Right atrium auricular region (tissue), 2 donors: ENCODE data around the gene WIPI1. TPM values are rescaled to one million over a fixed set of nuclear protein-coding genes. Genes with fewer than 3 reads are reported as not detected.

Experiments
- DNase-seq: peaks from one replicate; pipeline ENCODE4 v3.0.0-alpha.2; 2019; ENCODE audit warnings: low spot score
- H3K27ac ChIP-seq, 2 donors: fragments of 200-600 bp; sonication (generic); 1 replicate in 1 of 2; 2 replicates in 1 of 2; pipeline ENCODE4 v1.5.1; 2016 to 2019
- H3K27me3 ChIP-seq, 2 donors: fragments of 200-600 bp; sonication (generic); one replicate each; pipeline versions ENCODE4 v1.5.1 to v1.6.0; 2017 to 2019
- H3K36me3 ChIP-seq: fragments of 200-600 bp; sonication (generic); one replicate; pipeline ENCODE4 v1.5.1; 2016
- H3K4me1 ChIP-seq, 2 donors: fragments of 200-600 bp; sonication (generic); one replicate each; pipeline versions ENCODE4 v1.5.1 to v1.6.0; 2017 to 2019
- H3K4me3 ChIP-seq, 2 donors: fragments of 200-600 bp; sonication (generic); 1 replicate in 1 of 2; 2 replicates in 1 of 2; pipeline ENCODE4 v1.5.1; 2017 to 2019; ENCODE audit warnings: mild to moderate bottlenecking in 1 of 2, moderate library complexity in 1 of 2
- H3K9me3 ChIP-seq, 2 donors: fragments of 200-600 bp; sonication (generic); one replicate each; pipeline ENCODE4 v1.5.1; 2019
- total RNA-seq, 2 donors: library from RNA; depleted of rRNA; stranded (reverse); fragments of >200 nt; gene quantifications; one replicate each; pipeline ENCODE4 v1.1.0, GENCODE V29; 2016
- TF ChIP-seq, protein P1 (sequence below), 2 donors: fragments of 200-600 bp; sonication (generic); IDR thresholded peaks; one replicate each; pipeline ENCODE4 v1.5.1; 2019; ENCODE audit warnings: antibody characterized with exemption in 2 of 2

WIPI1 gene
- total RNA-seq, 2 donors from 2014 or later, result 50.3 to 76.2 TPM

DNA sequence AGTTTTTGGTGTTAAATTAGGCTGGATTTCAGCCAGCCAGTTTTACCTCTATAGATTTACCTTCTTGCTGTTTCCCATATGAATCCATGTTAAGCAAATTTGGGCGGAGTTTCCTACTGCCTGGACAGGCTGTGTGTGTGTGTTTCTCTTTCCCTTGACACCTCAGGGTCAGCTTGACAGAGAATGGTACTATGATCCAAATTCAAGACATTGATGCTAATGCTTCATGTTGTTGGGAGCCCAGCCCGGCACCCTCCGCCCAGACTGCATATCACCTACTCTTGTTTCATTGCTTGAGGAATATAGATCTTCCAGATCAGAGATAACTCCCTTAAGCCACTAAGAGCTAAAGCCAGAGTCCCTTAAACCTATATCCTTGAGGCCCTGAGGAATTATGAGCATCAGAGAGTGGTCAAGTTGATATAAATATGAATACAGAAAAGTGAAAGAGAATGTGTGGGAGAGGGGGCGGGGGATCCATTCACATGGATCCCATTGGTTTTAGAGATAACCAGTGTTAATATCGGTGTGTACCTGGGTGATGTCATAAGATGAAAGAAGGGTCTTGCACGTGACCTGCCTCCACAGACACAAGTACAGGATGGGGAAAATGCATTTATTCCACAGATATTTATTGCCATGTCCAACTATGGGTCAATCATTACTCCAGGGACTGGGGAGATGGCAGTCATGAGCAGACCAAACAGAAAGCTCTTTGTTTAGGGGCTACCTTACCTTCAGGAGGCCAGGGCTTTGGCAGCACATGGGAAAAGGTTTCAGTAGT, 69.7 kb downstream of the WIPI1 start:
- H3K4me3 ChIP-seq, result no peak overlapping the region
- H3K36me3 ChIP-seq, result no peaks in the 10 kb centered on the region
- TF ChIP-seq, protein P1, sequence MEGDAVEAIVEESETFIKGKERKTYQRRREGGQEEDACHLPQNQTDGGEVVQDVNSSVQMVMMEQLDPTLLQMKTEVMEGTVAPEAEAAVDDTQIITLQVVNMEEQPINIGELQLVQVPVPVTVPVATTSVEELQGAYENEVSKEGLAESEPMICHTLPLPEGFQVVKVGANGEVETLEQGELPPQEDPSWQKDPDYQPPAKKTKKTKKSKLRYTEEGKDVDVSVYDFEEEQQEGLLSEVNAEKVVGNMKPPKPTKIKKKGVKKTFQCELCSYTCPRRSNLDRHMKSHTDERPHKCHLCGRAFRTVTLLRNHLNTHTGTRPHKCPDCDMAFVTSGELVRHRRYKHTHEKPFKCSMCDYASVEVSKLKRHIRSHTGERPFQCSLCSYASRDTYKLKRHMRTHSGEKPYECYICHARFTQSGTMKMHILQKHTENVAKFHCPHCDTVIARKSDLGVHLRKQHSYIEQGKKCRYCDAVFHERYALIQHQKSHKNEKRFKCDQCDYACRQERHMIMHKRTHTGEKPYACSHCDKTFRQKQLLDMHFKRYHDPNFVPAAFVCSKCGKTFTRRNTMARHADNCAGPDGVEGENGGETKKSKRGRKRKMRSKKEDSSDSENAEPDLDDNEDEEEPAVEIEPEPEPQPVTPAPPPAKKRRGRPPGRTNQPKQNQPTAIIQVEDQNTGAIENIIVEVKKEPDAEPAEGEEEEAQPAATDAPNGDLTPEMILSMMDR (IDR thresholded peaks at IDR 0.05), result no peak
- no peaks in the 10 kb centered on the region for H3K27me3 ChIP-seq
- H3K27ac ChIP-seq, result peak overlapping the region; percentile 77 to 89
- peak; percentile 44 for DNase-seq
- no peaks in the 10 kb centered on the region for H3K9me3 ChIP-seq
- peaks cover 0 to 36% of the 10 kb centered on the region in 2 donors for H3K4me1 ChIP-seq

- no peaks in the 10 kb centered on the region for H3K36me3 ChIP-seq
- no peak overlapping the region for H3K4me3 ChIP-seq
- H3K4me1 ChIP-seq, result peaks cover 0 to 36% of the 10 kb centered on the region in 2 donors
- no peak for DNase-seq
- H3K27ac ChIP-seq, result peak overlapping the region; percentile 77 to 89
- H3K9me3 ChIP-seq, result no peaks in the 10 kb centered on the region
- H3K27me3 ChIP-seq, result no peaks in the 10 kb centered on the region
- TF ChIP-seq, protein P1 (IDR thresholded peaks at IDR 0.05), result no peak
Observed at GRCh38 chr17:68385490-68386215, 71.6 kb downstream of the WIPI1 start.

DNA sequence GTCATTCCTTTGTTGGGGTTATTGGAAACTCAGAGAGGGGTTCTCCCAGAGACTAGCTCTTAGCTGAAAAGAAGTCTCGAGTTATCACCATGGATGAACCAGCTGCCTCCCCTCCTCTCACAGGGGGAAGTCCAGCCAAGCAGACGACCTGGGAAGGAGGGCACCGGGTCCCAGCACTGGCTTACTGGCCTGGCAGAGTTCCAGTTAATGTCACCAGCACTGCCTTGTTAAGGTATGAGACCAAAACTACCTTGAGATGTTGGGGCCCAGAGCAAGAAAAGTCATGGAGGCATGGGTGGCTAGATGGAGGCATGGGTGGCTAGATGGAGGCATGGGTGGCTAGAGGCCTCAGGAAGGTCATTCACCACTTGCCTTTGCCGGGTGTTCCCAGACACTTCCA, 72.4 kb downstream of the WIPI1 start:
- DNase-seq, result no peak
- Histone ChIP-seq H3K27ac (peak overlapping the region; percentile 41 to 46), H3K36me3 (no peaks in the 10 kb centered on the region), H3K4me1 (peaks cover 0 to 39% of the 10 kb centered on the region in 2 donors), H3K27me3 (no peaks in the 10 kb centered on the region), H3K9me3 (no peaks in the 10 kb centered on the region), H3K4me3 (no peak overlapping the region)
- TF ChIP-seq, protein P1 (IDR thresholded peaks at IDR 0.05), result no peak

GRCh38 chr17:68384471-68384870, 72.8 kb downstream of the WIPI1 start:
- DNase-seq, result no peak
- peak overlapping the region; percentile 41 to 46 for H3K27ac ChIP-seq
- TF ChIP-seq, protein P1 (IDR thresholded peaks at IDR 0.05), result no peak
- H3K36me3 ChIP-seq, result no peaks in the 10 kb centered on the region
- H3K27me3 ChIP-seq, result no peaks in the 10 kb centered on the region
- H3K9me3 ChIP-seq, result no peaks in the 10 kb centered on the region
- no peak overlapping the region for H3K4me3 ChIP-seq
- peaks cover 0 to 43% of the 10 kb centered on the region in 2 donors for H3K4me1 ChIP-seq

DNA sequence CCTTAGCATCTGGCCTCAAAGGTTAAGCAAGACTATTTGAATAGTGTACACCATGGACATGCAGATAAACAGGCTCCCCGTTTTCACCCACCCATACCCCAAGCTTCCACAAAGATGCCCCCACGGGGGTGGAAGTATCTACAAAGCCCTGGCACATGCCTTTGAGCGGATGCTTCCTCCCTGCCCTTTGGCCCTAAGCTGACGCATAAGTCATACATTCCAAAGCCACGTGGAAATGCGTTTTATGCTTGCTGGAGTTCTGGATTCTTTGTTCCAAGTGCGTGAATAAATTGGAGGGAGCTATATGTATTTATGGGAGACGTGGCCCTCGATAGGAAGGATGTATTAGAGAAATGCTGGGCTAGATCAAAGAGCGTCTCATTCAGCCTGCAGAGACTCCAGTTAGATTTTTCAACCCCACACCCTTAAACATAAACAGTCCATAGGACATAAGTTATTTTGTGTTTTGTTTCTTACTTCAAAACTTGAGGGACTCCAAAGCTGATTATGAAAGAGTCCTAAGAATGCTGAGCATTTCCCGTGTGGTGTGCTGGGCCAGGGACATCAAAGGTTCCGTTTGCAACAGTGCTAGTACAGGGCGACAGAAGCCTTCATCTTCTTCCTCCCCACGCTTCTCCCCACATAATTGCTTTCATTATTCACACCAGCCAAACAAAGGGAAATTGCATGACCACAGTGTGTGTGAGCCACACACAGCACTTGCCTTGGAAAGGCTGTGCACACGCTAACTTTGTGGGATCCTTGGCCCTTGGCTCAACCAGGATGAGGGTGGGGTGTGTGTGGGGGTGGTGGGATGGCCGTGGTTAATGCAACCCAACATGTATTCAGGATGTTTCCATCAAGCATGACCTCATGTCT, 73.6 kb downstream of the WIPI1 start:
- TF ChIP-seq, protein P1 (IDR thresholded peaks at IDR 0.05), result no peak
- Histone ChIP-seq H3K9me3 (no peaks in the 10 kb centered on the region), H3K27ac (peak overlapping the region; percentile 41 to 46), H3K36me3 (no peaks in the 10 kb centered on the region), H3K4me1 (peaks cover 0 to 51% of the 10 kb centered on the region in 2 donors), H3K27me3 (no peaks in the 10 kb centered on the region), H3K4me3 (no peak overlapping the region)
- no peak for DNase-seq
